Forelimb muscle (tissue), 1 donor: ENCODE data around the gene JAZF1. TPM values are rescaled to one million over a fixed set of nuclear protein-coding genes. Genes with fewer than 3 reads are reported as not detected.
"Not testable (repeated sequence)": the region's sequence is repeated elsewhere in the genome, so short reads cannot be mapped to it uniquely, and the experiment has no call there.

Source experiments
- DNase-seq: peaks from one replicate; pipeline ENCODE4 v3.0.0-alpha.2; 2013; ENCODE audit warnings: low read depth
- polyA plus RNA-seq: library from polyadenylated mRNA; unstranded; fragments of 120-200 nt; gene quantifications from one replicate; pipeline ENCODE4 v1.2.1, GENCODE V29; 2013; ENCODE audit not compliant: insufficient read length

Gene JAZF1
- polyA plus RNA-seq, 1 donor = 26.0 TPM

GRCh38 chr7:27914409-27914808 is 266.2 kb downstream of the JAZF1 start:
- no peak for DNase-seq

GRCh38 chr7:27912751-27913150 is 267.8 kb downstream of the JAZF1 start:
- no peak for DNase-seq

- no peak for DNase-seq
These were observed 268.7 kb downstream of the JAZF1 start for GRCh38 chr7:27911920-27912319.

DNA sequence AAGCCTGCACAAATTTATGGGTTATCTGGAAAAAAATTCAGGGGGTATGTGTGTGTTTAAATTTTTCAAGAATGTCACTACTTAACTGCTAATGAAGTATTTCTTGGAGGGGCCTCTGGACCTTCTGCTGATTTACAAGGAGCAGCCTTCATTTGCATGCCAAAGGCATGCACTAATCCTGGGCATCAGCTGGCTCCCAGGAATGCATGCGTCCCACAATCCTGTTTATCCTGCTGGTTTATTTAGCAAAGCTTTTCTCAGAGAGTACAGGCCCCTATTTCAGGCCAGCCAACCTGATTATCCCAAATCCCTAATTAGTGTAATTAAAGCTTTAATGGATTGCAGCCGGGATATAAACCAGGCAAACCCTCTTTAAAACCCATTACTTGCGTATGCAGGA is 270.3 kb downstream of the JAZF1 start:
- DNase-seq = no peak

- DNase-seq = no peak
These were observed 271.9 kb downstream of the JAZF1 start for GRCh38 chr7:27908534-27909165.

DNA sequence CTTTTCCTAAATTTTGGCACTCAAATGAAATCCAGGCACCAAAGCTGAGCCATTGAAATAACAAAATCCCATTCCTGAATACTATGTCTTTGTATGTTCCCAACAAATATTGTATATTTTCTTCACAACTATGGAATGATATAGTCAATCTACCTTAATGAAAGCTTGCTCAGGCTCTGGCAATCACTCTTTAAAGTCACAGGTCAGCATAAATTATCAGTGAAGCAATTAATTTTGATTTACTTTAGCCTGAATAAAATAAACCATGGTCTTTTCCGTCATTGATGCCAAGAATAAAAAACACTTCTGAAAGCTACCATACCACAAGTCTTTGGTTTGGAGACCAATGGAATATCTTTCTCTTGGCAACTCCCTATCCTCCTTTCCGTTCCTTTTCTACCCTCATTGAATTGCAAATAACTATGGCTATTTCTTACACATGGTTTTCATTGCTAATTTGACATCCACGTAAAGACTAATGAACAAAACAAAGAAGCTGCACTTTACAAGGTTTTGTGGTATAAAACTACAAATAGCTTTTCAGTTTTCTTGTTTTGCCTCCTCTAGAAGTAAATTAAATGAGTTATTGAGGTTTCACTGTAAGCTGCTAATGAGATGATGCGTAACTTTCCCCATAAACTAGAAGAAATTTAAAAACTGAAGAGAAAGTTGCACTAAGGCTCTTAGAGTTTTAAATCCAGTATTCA is 274.1 kb downstream of the JAZF1 start:
- DNase-seq = no peak

GRCh38 chr7:27905951-27906350 is 274.6 kb downstream of the JAZF1 start:
- no peak for DNase-seq

DNA sequence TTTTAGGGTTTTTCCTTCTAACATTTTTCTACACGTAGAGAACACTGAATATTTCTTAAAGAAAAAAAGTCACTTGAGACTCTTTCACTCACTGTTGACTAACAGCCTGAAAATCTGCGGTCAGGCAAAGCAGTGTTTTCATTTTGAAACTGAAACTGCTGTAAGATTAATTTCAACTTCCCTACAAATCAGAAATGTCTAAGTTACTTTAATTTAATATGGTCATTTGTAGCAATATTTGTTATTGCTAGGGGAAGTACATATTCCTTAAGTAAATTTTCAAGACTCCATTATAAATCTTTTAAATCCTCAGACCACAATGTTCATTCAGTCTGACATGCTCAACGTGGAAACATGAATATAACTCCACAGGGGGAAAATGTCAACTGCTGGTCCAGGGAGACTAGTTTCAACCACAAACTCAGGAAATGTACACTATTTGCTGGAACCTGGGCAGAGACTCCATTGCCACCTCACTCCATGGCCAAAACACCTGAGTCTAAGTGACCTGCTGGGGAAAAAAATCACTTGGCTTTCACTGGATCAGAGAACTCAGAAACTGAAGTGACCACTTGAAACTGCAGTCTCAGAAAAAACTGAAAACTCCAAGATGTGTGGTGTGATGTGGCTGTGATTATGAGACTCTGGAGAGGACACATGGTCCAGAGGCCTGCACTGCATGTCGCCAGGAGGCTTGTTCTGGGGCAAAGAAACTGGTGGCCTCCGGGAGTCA is 279.4 kb downstream of the JAZF1 start:
- peak; percentile 16 for DNase-seq

- DNase-seq = no peak
These were observed 280.6 kb downstream of the JAZF1 start for GRCh38 chr7:27900006-27900405.

DNA sequence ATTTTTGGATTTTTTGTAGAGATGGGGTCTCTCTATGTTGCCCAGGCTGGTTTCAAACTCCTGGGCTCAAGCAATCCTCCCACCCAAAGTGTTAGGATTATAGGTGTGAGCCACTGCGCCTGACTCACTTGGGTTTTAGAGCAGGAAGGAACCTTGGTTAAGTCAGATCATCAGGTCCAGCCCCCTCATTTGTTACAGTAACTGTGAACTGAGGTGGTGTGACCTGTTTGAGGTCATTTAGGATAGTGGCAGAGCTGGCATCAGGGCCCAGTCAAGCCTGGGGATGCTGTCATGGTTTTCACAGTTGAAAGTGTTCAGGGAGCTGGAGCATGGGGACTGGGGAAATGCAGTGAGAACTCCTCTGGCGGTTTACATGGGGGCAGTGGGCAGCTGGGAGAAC is 281.0 kb downstream of the JAZF1 start:
- no peak for DNase-seq

DNA sequence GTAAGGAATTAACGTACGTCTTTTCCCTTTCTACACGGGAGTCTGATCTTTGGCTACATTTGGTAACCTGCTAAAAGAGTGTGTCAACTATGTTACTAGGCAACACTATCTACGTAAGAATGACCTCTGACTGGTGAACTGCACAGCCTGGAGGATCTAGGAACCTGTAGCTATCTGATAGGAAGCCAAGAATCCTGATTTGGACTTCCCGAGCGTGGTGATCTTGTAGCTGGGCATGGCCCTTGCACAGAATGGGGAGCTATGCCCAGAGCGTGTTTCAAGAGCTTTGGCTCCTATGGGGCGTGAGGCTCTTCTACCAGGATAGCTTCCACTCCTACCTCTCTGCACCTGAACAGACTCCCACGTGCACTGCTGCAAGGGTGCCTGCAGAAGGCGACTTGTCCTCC is 283.2 kb downstream of the JAZF1 start:
- no peak for DNase-seq

GRCh38 chr7:27897001-27897400 is 283.6 kb downstream of the JAZF1 start:
- DNase-seq = no peak

GRCh38 chr7:27895551-27895950 is 285.0 kb downstream of the JAZF1 start:
- no peak for DNase-seq

- no peak for DNase-seq
These were observed 290.3 kb downstream of the JAZF1 start for GRCh38 chr7:27890205-27890849.

DNA sequence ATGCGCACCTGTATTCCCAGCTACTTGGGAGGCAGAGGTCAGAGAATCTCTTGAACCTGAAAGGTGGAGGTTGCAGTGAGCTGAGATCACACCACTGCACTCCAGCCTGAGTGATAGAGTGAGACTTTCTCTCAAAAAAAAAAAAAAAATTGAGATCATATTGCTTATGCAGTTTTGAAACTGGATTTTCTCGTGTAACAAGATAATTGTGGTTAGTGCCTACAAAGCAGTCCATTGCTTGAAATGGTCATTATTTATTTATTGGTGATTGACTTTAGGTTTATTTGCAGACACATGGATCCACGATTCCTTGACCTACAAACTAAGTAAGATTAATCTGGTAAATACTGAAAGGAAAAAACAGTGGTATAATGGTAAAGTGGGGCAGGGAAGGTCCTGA is 290.8 kb downstream of the JAZF1 start:
- no peak for DNase-seq

DNA sequence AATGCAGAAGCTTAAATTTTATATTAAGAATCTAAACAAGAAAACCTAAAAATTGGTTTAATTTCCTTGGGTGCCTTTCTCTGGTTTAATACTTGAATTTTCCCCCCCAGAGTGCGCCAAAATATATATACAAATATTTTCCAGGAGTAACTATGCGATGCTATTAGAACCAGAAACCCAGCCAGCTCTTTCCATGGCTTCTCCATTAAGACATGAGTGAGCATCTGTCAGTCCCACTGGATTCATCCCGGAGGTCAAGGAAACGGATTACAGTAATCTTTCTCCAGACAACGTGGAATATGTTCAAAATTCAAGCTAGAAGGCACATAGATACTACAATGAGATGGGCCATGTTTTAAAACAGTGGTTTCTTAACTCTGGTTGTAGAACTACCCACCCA is 291.9 kb downstream of the JAZF1 start:
- no peak for DNase-seq

- not testable (repeated sequence) for DNase-seq
These were observed 293.9 kb downstream of the JAZF1 start for GRCh38 chr7:27886710-27887109.

GRCh38 chr7:27885652-27886051 is 294.9 kb downstream of the JAZF1 start:
- no peak for DNase-seq

- DNase-seq = no peak
These were observed 296.9 kb downstream of the JAZF1 start for GRCh38 chr7:27883696-27884095.

DNA sequence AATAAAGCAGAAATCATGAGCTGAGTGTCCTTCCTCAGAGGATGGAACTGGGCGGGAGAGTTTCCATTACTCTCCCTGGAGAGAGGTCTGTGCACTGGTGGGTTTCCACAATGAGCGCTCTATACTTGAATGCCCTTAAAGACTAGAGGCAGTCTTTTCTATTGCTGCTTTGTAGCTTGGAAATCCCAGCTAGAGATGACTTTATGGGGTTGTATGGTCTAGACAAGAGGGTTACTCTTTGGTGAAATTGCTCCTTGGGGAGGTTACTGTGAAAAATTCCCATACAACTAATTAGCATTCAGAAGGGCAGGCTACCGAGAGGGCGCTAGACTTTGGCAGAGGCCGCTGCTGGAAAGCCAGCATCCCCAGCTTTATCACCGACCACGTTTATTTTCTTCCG is 303.8 kb downstream of the JAZF1 start:
- no peak for DNase-seq

DNA sequence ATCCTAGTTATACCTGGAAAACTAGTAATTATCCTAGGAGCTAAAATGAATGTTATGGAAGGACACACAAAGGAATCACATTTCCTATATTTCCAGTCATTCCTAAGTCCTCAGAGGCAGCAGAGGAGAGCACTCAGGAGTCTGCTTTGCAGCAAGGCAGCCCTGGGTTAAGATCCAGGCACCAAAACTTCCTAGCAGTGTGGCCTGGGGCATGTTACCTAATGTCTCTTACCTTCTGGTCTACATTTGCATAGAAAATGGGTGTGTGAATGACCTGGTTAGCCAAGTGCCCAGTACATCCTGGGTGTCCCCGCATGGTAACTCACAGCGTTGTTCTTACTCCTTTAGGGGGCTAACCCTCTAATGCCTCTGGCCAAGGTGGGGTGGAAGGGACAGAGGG is 304.8 kb downstream of the JAZF1 start:
- no peak for DNase-seq

DNA sequence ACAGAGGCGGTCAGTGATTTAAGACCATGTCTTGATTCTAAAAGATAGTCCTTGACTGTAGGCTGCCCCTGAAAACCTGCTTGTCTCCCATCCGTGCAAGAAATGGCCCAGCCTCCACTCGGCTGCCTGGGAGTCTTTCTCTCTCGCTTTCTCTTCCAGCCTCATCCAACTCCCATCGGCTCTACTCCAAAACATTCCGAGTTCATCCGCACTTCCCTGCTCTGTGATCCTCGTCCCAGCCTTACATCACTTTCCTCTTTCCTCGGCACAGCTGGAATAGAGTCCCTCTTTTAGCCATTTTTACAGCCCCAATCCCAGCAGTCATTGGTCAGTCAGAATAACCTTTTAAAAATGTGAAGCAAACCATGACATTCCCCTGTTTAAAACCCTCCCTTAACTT is 305.5 kb downstream of the JAZF1 start:
- DNase-seq = peak; percentile 46
